Stimulated activated CD4-positive, alpha-beta T cell treated with anti-CD3 and anti-CD28 coated beads, Interleukin-2, amount 100 ng/mL, for 48 hours (primary cell): Measurements from ENCODE around the gene FBXO48.

Experiments
- DNase-seq, 2 donors: peaks; one replicate each; pipeline ENCODE4 v3.0.0-alpha.2; 2020

Gene FBXO48

DNA sequence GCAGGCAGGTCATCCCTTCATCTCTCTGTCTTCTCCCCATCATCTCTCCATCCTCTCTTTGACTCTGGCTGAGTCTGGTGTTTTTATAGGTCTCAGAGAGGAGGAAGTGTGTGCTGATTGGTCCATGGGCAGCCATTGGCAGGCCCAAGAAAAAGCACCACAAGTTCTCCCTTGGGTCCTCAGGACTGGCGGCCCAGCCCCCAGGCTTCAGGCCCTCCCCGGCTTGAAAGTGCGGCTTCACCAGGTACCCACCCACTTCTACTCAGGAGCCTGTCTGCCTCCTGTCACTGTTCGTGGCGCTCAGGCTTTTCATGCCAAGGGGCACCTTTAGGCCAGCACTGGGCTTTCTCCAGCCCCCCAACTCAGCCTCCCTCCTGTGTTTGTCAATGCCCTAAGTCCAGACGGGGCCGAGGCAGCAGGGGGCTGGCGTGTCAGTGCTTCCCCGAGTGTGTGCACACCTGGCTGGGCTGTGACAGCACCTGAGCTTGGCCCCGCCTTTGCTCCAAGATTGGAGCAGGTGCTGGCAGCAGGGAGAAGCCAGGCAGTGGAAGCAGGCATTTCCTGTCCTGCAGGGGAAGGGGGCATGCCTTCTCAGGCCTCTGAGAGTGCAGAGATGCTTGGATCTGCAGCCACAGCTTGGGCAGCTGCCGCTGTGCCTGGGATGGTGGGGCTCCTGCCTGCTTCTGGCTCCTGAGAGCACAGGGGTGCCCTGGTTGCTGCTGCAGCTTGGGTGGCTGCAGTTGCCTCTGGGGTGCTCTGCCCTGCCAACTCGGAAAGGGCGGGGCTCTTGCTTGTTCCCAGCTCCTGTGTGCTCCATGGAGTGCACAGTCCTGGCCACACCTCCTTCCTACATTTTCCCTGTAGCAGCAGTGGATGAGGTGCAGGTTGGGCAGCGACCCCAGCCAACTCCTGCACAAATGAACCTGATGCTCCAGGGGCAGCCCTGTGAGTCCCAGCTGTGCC is 34.1 kb downstream of the FBXO48 start:
- DNase-seq, result no peak

- DNase-seq, result no peak
These were observed 35.6 kb downstream of the FBXO48 start for GRCh38 chr2:68431316-68431972.

GRCh38 chr2:68429311-68429826 is 37.7 kb downstream of the FBXO48 start:
- DNase-seq, result no peak

GRCh38 chr2:68428746-68429145 is 38.3 kb downstream of the FBXO48 start:
- no peak for DNase-seq

DNA sequence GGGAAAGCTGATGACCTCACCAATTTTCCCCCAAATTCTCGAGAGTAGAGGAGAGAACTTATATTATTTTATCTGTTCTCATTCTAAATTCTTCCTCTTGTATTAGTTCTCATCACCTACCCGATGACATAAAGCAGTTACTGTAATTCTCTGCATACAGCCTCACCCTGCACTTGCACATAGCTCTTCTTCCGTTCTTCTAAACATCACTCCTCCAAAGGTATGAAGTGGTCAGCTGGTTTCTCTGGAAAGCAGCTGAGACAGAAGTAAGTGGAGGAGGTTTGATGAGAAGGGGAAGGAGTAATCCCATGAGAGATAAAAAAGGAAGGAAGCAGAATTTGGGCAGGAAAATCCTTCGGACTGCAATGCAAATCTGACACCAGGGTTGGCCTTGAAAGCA is 39.0 kb downstream of the FBXO48 start:
- no peak for DNase-seq

DNA sequence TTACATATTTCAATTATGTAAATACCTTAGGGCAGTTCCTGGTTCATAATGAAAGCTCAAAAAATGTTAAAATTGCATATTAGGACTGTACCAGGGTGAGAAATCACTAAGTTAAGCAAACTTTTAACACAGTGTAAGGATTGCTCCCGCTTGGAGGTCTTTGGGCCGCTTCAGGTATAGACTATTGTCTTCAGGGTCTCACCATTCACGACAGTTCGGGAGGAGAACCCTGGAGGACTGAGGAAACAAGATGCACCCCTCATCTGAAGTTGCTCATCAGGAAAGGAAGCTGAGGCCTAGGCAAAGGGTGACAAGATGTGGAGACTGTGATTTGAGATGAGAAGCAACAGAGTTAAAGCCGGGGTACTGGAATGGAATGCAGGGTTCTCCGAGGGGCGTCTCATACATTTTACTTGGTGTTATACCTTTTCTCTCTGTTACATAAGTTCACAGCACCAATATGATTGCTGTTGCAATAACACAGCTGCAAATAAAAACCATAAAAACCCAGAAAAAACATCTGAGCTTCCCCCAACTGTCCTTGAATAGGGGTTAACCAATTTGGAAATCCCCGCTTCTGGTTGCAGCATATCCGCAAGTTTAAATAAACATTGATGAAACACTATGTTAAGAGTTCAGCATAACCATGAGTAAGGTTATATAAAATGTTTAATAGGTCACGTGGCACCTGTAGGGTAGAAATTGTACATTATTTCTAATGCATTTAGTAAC is 40.1 kb downstream of the FBXO48 start:
- no peak for DNase-seq

DNA sequence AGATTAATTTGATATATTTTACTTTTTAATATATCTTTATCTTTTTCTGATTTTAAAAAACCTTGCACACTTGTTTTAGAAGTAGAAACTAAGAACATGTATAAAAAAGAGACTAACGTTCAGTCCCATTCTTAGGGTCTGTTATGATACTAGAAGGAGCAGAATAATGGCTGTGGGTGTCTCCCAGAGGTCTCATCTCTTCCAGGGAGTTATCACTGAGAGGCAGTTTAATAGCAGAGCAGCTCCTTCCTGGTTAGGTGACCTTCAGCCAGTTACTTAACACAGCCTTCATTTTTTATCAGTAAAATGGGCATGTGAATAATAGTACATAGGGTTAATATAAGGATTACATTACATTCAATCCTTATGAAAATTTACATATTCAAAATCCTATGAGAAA is 40.6 kb downstream of the FBXO48 start:
- no peak for DNase-seq

DNA sequence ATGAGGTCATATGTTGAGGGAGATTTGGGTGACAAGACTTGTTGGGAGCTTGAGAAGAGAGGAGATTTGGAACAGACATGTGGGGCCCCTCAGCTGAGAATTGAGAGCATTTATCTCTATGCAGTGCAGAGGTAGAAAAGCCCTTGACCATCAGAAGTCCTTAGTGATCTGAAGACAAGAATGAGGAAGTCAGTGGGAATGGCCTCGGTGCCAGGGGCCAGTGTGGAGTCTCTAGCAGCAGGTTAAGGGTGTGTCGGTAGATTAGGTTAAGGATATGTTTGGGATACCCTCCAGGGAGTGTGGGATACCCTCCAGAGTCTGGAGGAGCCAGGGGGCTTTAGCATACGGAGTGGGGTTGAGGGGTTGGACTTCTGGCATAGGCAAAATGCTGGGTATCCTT is 41.6 kb downstream of the FBXO48 start:
- DNase-seq, result no peak

DNA sequence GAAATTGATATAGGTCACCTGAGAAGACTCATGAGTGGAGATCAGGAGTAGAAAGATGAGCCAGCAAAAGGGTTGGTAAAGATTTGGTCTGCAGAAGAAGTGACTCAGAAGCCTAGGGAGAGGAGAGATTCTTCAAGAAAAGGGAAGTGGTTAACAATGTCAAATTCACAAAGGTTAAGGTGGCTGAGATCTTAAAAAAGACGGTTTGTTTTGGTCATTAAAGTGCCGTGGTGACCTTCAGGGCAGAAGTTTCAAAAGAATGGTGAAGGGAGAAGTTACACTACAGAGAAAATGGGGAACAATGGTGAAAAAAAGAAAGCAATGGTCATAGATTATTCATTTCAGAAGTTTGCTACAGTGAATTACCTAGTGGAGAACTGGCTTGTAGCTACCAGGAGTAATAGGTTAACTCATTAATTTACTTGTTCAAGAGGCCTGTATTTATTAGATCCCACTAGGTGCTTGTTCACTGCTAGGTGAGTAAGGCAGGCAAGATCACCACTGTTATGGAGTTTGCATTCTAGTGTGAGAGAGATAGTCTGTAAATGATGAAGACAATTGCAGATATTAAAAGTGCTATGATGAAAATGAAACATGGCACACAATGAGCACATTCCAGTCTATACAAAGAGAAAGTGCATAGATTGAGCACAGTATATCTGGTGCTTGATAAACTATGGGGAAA is 43.0 kb downstream of the FBXO48 start:
- DNase-seq, result no peak

- no peak for DNase-seq
These were observed 46.7 kb downstream of the FBXO48 start for GRCh38 chr2:68420254-68420910.

GRCh38 chr2:68418855-68419254 is 48.2 kb downstream of the FBXO48 start:
- DNase-seq, result no peak

- no peak for DNase-seq
These were observed 48.7 kb downstream of the FBXO48 start for GRCh38 chr2:68418419-68418818.

GRCh38 chr2:68417926-68418325 is 49.2 kb downstream of the FBXO48 start:
- DNase-seq, result no peak

- no peak for DNase-seq
These were observed 50.9 kb downstream of the FBXO48 start for GRCh38 chr2:68416081-68416675.

- DNase-seq, result no peak
These were observed 51.6 kb downstream of the FBXO48 start for GRCh38 chr2:68415521-68415920.

DNA sequence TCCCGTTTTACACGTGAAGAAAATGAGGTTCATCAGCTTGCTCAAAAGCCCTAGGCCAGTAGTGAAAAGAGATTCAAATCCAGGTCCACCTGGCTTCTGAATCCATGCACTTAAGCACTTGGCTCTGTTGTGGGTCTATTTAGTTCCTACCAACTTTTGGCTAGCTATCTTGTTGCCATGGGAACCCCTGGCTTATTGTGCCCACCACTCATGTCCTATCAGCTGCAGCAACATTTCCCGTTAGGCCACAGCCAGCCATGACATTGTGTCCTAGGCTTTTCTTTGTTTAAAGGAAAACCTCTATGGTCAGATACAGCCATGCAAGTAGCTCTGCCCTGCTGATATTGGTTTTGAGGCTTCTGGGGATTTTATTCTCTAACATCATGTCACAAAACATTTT is 52.2 kb downstream of the FBXO48 start:
- DNase-seq, result no peak

DNA sequence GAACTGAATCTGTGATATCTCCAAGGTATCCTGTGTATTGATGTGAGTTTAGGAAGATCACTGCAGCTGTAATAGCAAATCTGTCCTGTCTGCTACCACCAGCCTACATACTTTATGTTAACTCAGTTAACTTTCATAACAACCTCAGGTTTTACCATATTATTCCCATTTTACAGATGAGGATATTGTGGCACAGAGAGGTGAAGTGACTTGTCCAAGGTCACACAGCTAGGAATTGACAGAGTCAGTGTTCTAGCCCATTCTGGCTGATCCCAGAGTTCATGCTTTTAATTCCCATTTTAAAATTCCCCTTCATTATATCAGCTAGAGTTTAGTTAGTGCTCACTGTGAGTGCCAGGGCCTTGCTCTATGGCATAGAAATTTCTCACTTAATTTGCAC is 52.6 kb downstream of the FBXO48 start:
- no peak for DNase-seq

DNA sequence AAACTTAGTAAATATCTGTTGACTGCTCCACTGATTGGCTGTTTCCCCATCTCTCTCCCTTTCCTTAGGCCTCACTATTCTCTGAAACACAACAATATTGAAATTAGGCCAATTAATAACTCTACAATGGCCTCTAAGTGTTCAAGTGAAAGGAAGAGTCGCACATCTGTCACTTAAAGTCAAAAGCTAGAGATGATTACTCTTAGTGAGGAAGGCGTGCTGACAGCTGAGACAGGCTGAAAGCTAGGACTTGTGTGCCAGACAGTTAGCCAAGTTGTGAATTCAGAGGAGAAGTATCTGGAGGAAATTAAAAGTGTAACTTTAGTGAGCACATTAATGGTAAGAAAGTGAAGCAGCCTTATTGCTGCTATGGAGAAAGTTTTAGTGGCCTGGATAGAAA is 53.6 kb downstream of the FBXO48 start:
- DNase-seq, result no peak

DNA sequence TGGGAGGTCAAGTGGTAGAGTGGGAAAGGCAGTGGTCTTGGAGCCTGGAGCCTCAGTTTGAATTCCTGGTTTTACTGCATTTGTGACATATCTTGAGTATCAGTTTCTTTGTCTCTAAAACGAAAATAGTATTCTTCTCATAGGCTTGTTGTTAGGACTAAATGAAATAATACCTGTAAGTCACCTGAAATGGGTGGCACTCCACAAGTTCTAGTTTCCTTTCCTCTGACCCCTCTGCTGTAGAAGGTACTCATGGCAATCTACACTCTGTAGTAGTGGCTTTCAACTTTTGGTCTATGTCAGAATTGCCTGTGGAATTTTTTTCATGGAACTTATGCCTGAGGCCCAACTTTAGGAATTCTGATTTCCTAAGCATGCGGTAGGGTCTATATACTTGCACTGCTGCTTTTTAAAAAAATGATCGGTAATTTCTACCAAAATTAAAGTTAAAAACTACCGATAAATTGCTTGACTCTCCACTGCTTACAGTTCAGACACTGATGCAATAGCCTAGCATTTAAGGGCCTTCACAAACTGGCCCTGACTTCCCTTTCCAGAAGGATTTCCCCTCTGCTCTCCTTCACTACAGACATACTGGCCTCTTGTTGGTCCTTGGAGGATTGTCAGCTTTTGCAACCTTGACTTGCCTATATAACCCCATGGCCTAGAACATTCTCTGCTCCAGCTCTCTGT is 54.8 kb downstream of the FBXO48 start:
- DNase-seq, result no peak

GRCh38 chr2:68411397-68412126 is 55.5 kb downstream of the FBXO48 start:
- DNase-seq, result no peak
